C4-2B (cell line): ENCODE data around the gene RORC.

Experiments
- H3K27ac ChIP-seq: fragments of 450-650 bp; 2 replicates; pipeline ENCODE4 v1.5.1; 2017
- CTCF ChIP-seq: fragments of 450-650 bp; conservative IDR thresholded peaks from 2 replicates; pipeline ENCODE4 v1.5.1; 2017; ENCODE audit warnings: mild to moderate bottlenecking
- ZFX ChIP-seq: fragments of 450-650 bp; IDR thresholded peaks from 2 replicates; pipeline ENCODE4 v1.6.1; 2017

Gene RORC

GRCh38 chr1:151814971-151815545 lies 16.5 kb downstream of the RORC start:
- TF ChIP-seq ZFX (no peak), CTCF (no peak)
- H3K27ac ChIP-seq, result no peak overlapping the region

GRCh38 chr1:151814426-151814825 lies 17.2 kb downstream of the RORC start:
- H3K27ac ChIP-seq, result no peak overlapping the region
- no peak for TF ChIP-seq ZFX
- TF ChIP-seq CTCF, result no peak

GRCh38 chr1:151813271-151813977 lies 18.2 kb downstream of the RORC start:
- TF ChIP-seq CTCF (no peak), ZFX (no peak)
- no peak overlapping the region for H3K27ac ChIP-seq

- no peak overlapping the region for H3K27ac ChIP-seq
- TF ChIP-seq ZFX (no peak), CTCF (no peak)
These were observed 20.4 kb downstream of the RORC start for GRCh38 chr1:151811181-151811580.

GRCh38 chr1:151809985-151810556 lies 21.5 kb downstream of the RORC start:
- no peak for TF ChIP-seq CTCF
- no peak for TF ChIP-seq ZFX
- H3K27ac ChIP-seq, result no peak overlapping the region

- no peak for TF ChIP-seq CTCF
- no peak for TF ChIP-seq ZFX
- H3K27ac ChIP-seq, result no peak overlapping the region
These were observed 22.2 kb downstream of the RORC start for GRCh38 chr1:151809290-151809984.

GRCh38 chr1:151807766-151808165 lies 23.8 kb downstream of the RORC start:
- TF ChIP-seq ZFX (no peak), CTCF (no peak)
- H3K27ac ChIP-seq, result no peak overlapping the region
